Measurements from ENCODE around the gene TMEM263. TPM values are rescaled to one million over a fixed set of nuclear protein-coding genes. Genes with fewer than 3 reads are reported as not detected.
A peak's percentile ranks its signal among the peaks of the same experiment; 100 is the strongest.

The TMEM263 gene
- total RNA-seq, 3 donors from 2014 or later (not counting 1 experiment from before 2014, with no cell fraction given): 24.1 to 37.5 (median 34.4) TPM

DNA sequence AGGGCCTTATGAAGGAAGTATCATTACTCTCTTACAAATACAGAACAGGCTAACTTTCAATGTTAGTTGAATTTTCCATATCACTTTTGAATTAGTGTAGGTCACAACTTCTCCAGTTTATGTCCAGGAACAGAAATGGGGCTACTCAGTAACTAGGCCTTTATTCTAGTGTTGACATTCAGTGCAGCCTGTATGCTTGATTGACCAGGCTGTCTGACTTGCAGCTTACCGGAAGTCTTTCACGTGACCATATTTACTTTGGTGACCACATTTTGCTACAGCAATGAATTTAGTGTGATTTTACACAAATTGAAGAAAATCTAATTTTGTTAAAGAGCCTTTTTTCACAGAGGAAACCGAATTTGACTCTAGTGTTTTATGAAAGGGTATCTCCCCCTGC lies 18.8 kb downstream of the TMEM263 start:
- Histone ChIP-seq H3K27ac (ENCODE audit: low read length) (no peak overlapping the region), H3K9me3 (ENCODE audit: control insufficient read depth, insufficient read depth, low read length) (no peaks in the 10 kb centered on the region), H3K4me1 (ENCODE audit: control insufficient read depth, insufficient read depth, low read length) (no peaks in the 10 kb centered on the region), H3K36me3 (ENCODE audit: control insufficient read depth, insufficient read depth, low read length) (peaks cover 30% of the 10 kb centered on the region), H3K4me3 (ENCODE audit: low read length) (no peak overlapping the region), H3K27me3 (ENCODE audit: control insufficient read depth, insufficient read depth, low read length) (no peaks in the 10 kb centered on the region)
- DNase-seq (no peak), ATAC-seq (no peak)
- Mint-ChIP-seq H3K36me3 (peaks cover 11% of the 10 kb centered on the region), H3K27ac (peak overlapping the region; percentile 48 to 49), H3K4me3 (no peak overlapping the region), H3K4me1 (peaks cover 12 to 20% of the 10 kb centered on the region in 2 donors), H3K27me3 (ENCODE audit: low read depth in 2 of 2) (no peaks in the 10 kb centered on the region), H3K9me3 (no peaks in the 10 kb centered on the region)
- 59% methylated on average over 3 of the region's 3 CpGs for WGBS (ENCODE audit: insufficient coverage)
- intact Hi-C loops (cut with micrococcal nuclease): no loop called here
- TF ChIP-seq, protein P1, sequence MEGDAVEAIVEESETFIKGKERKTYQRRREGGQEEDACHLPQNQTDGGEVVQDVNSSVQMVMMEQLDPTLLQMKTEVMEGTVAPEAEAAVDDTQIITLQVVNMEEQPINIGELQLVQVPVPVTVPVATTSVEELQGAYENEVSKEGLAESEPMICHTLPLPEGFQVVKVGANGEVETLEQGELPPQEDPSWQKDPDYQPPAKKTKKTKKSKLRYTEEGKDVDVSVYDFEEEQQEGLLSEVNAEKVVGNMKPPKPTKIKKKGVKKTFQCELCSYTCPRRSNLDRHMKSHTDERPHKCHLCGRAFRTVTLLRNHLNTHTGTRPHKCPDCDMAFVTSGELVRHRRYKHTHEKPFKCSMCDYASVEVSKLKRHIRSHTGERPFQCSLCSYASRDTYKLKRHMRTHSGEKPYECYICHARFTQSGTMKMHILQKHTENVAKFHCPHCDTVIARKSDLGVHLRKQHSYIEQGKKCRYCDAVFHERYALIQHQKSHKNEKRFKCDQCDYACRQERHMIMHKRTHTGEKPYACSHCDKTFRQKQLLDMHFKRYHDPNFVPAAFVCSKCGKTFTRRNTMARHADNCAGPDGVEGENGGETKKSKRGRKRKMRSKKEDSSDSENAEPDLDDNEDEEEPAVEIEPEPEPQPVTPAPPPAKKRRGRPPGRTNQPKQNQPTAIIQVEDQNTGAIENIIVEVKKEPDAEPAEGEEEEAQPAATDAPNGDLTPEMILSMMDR (IDR thresholded peaks at IDR 0.05): no peak

DNA sequence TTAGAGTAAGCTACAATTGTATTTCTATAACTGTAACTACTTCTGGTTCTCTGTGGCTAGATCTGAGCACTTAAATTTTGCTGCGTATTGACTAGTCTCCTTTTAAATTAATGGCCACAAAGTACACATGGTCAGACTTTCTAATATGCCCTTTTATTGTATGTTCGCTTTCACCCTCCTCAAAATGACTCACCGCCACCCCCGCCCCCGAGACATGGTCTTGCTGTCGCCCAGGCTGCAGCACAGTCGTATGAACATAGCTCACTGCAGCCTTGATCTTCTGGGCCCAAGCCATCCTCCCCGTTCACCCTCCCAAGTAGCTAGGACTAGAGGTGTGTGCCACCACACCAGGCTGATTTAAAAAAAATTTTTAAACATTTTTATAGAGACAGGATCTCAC lies 19.4 kb downstream of the TMEM263 start:
- DNase-seq (no peak), ATAC-seq (no peak)
- Mint-ChIP-seq H3K27ac (peak overlapping the region; percentile 7 to 48), H3K36me3 (peaks cover 11% of the 10 kb centered on the region), H3K4me1 (peaks cover 12 to 20% of the 10 kb centered on the region in 2 donors), H3K27me3 (ENCODE audit: low read depth in 2 of 2) (no peaks in the 10 kb centered on the region), H3K4me3 (no peak overlapping the region), H3K9me3 (no peaks in the 10 kb centered on the region)
- H3K4me3 ChIP-seq (ENCODE audit: low read length): no peak overlapping the region
- TF ChIP-seq, protein P1 (IDR thresholded peaks at IDR 0.05): no peak
- H3K4me1 ChIP-seq (ENCODE audit: control insufficient read depth, insufficient read depth, low read length): no peaks in the 10 kb centered on the region
- H3K27ac ChIP-seq (ENCODE audit: low read length): no peak overlapping the region
- H3K36me3 ChIP-seq (ENCODE audit: control insufficient read depth, insufficient read depth, low read length): peaks cover 30% of the 10 kb centered on the region
- no peaks in the 10 kb centered on the region for H3K27me3 ChIP-seq (ENCODE audit: control insufficient read depth, insufficient read depth, low read length)
- WGBS (ENCODE audit: insufficient coverage): 97% methylated on average over 8 of the region's 8 CpGs
- intact Hi-C loops (cut with micrococcal nuclease): no loop called here
- H3K9me3 ChIP-seq (ENCODE audit: control insufficient read depth, insufficient read depth, low read length): no peaks in the 10 kb centered on the region

DNA sequence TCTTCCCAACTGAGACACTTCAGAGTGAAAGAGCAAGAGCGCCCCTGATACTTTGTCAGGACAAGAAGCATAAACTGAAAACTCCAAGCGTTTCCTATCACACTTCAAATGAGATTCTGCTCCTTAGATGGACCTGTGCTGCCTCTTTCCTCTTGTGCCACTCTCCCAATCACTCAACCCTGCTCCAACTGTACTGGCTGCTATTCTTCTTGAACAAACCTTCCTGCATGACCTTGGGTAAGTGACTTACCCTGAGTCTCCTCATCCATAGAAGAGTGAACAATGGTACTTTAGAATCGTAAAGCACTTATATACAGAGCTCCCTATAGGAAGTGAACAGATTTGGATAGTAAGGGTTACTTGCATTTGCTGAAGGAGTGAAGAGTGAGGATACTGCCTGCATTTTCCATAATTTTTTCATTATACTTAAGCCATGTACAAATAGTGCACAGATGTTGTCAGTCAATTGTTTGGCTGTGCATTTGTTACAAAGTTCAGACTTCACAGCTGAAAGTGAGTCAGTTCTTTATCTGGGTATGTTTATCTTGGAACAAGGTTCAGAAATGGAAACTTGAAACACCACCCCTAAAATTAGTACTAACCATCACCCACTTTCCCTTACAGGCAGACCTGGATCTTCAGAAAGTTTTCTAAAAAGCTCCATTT lies 20.4 kb downstream of the TMEM263 start:
- H3K27ac Mint-ChIP-seq: peak overlapping the region; percentile 3 to 7
- intact Hi-C loops (cut with micrococcal nuclease): no loop called here
- no peak overlapping the region for H3K4me3 Mint-ChIP-seq
- no peaks in the 10 kb centered on the region for H3K9me3 Mint-ChIP-seq
- no peaks in the 10 kb centered on the region for H3K27me3 Mint-ChIP-seq (ENCODE audit: low read depth in 2 of 2)
- ATAC-seq (no peak), DNase-seq (no peak)
- no peak overlapping the region for H3K4me3 ChIP-seq (ENCODE audit: low read length)
- peaks cover 25% of the 10 kb centered on the region for H3K36me3 ChIP-seq (ENCODE audit: control insufficient read depth, insufficient read depth, low read length)
- H3K4me1 ChIP-seq (ENCODE audit: control insufficient read depth, insufficient read depth, low read length): no peaks in the 10 kb centered on the region
- H3K27me3 ChIP-seq (ENCODE audit: control insufficient read depth, insufficient read depth, low read length): no peaks in the 10 kb centered on the region
- H3K4me1 Mint-ChIP-seq: peaks cover 7 to 16% of the 10 kb centered on the region in 2 donors
- TF ChIP-seq, protein P1 (IDR thresholded peaks at IDR 0.05): no peak
- peaks cover 6% of the 10 kb centered on the region for H3K36me3 Mint-ChIP-seq
- H3K27ac ChIP-seq (ENCODE audit: low read length): no peak overlapping the region
- WGBS (ENCODE audit: insufficient coverage): 95% methylated on average over 2 of the region's 3 CpGs
- H3K9me3 ChIP-seq (ENCODE audit: control insufficient read depth, insufficient read depth, low read length): no peaks in the 10 kb centered on the region

DNA sequence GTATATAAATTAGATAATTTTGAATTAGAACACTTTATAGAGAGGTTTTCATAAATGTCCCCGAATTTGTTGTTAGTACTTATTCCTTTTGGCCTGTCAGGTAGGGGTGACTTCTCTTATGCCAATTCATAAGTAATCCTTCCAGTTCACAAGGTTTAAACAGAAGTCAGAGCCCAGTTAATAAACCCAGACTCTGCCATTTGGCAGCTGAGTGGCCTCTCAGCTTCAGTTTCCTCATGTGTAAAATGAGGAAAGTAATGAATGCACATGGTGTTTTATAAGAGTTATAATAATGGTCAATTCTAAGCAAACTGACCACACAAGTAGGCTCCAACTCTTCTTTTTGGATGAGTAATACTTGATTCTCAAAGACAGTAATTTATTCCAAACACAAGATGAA lies 21.0 kb downstream of the TMEM263 start:
- no peak overlapping the region for H3K4me3 Mint-ChIP-seq
- no CpG with 5 or more reads among the region's 1 CpG for WGBS (ENCODE audit: insufficient coverage)
- H3K4me1 Mint-ChIP-seq: peaks cover 5 to 14% of the 10 kb centered on the region in 2 donors
- Histone ChIP-seq H3K4me1 (ENCODE audit: control insufficient read depth, insufficient read depth, low read length) (no peaks in the 10 kb centered on the region), H3K4me3 (ENCODE audit: low read length) (no peak overlapping the region), H3K27me3 (ENCODE audit: control insufficient read depth, insufficient read depth, low read length) (no peaks in the 10 kb centered on the region), H3K9me3 (ENCODE audit: control insufficient read depth, insufficient read depth, low read length) (no peaks in the 10 kb centered on the region), H3K36me3 (ENCODE audit: control insufficient read depth, insufficient read depth, low read length) (peaks cover 19% of the 10 kb centered on the region), H3K27ac (ENCODE audit: low read length) (no peak overlapping the region)
- intact Hi-C loops (cut with micrococcal nuclease): no loop called here
- H3K27ac Mint-ChIP-seq: no peak overlapping the region
- H3K36me3 Mint-ChIP-seq: peaks cover under 1% of the 10 kb centered on the region
- DNase-seq (no peak), ATAC-seq (no peak)
- H3K9me3 Mint-ChIP-seq: no peaks in the 10 kb centered on the region
- H3K27me3 Mint-ChIP-seq (ENCODE audit: low read depth in 2 of 2): no peaks in the 10 kb centered on the region
- TF ChIP-seq, protein P1 (IDR thresholded peaks at IDR 0.05): no peak

Measured in natural killer cell (primary cell).